ENCODE data around the gene DYNC2H1. TPM values are rescaled to one million over a fixed set of nuclear protein-coding genes. Genes with fewer than 3 reads are reported as not detected.

The DYNC2H1 gene
- polyA plus RNA-seq, 1 experiment, result 25.3 TPM

- POLR2A ChIA-PET, result no interaction called here
- H3K9me3 ChIP-seq (ENCODE audit: control insufficient read depth, insufficient read depth, low read length), result no peaks in the 10 kb centered on the region
- TF ChIP-seq, protein P1, sequence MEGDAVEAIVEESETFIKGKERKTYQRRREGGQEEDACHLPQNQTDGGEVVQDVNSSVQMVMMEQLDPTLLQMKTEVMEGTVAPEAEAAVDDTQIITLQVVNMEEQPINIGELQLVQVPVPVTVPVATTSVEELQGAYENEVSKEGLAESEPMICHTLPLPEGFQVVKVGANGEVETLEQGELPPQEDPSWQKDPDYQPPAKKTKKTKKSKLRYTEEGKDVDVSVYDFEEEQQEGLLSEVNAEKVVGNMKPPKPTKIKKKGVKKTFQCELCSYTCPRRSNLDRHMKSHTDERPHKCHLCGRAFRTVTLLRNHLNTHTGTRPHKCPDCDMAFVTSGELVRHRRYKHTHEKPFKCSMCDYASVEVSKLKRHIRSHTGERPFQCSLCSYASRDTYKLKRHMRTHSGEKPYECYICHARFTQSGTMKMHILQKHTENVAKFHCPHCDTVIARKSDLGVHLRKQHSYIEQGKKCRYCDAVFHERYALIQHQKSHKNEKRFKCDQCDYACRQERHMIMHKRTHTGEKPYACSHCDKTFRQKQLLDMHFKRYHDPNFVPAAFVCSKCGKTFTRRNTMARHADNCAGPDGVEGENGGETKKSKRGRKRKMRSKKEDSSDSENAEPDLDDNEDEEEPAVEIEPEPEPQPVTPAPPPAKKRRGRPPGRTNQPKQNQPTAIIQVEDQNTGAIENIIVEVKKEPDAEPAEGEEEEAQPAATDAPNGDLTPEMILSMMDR (IDR thresholded peaks at IDR 0.05; ENCODE audit: low read depth, low read length), result no peak
- no peak overlapping the region for H3K27ac ChIP-seq (ENCODE audit: low read depth, low read length)
- DNase-seq (ENCODE audit: low read depth, low spot score), result no peak
- H3K27me3 ChIP-seq (ENCODE audit: control insufficient read depth, insufficient read depth, low read length), result no peaks in the 10 kb centered on the region
- H3K4me3 ChIP-seq (ENCODE audit: low read depth, low read length), result no peak overlapping the region
- CTCF ChIA-PET, result no interaction called here
Measured at GRCh38 chr11:103164093-103164796, 55.0 kb downstream of the DYNC2H1 start.

GRCh38 chr11:103167166-103167565 is 57.9 kb downstream of the DYNC2H1 start:
- POLR2A ChIA-PET, result interaction anchor here (0.7 kb wide), 1 partner anchor 252 kb away, joined by 3 read pairs; no protein-coding TSS in a partner anchor
- Histone ChIP-seq H3K27ac (ENCODE audit: low read depth, low read length) (no peak overlapping the region), H3K4me3 (ENCODE audit: low read depth, low read length) (no peak overlapping the region), H3K27me3 (ENCODE audit: control insufficient read depth, insufficient read depth, low read length) (no peaks in the 10 kb centered on the region), H3K9me3 (ENCODE audit: control insufficient read depth, insufficient read depth, low read length) (no peaks in the 10 kb centered on the region)
- CTCF ChIA-PET, result no interaction called here
- TF ChIP-seq, protein P1 (IDR thresholded peaks at IDR 0.05; ENCODE audit: low read depth, low read length), result no peak
- no peak for DNase-seq (ENCODE audit: low read depth, low spot score)

DNA sequence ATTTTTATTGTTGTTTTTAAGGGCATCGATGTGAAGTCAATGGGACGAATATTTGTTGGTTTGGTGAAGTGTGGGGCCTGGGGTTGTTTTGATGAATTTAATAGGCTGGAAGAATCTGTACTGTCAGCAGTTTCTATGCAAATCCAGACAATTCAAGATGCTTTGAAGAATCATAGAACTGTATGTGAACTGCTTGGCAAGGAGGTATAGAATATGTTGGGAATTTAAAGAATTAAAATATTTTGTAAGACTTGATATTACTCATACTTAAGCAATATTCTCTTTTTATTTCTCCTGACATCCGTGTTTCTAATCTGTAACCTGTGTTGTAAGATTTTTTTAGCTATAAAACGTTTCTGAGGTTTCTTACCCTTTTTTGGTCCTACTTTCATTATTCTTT is 61.6 kb downstream of the DYNC2H1 start:
- TF ChIP-seq, protein P1 (IDR thresholded peaks at IDR 0.05; ENCODE audit: low read depth, low read length), result no peak
- POLR2A ChIA-PET, result no interaction called here
- peak; percentile 3 for DNase-seq (ENCODE audit: low read depth, low spot score)
- Histone ChIP-seq H3K27me3 (ENCODE audit: control insufficient read depth, insufficient read depth, low read length) (no peaks in the 10 kb centered on the region), H3K4me3 (ENCODE audit: low read depth, low read length) (no peak overlapping the region), H3K9me3 (ENCODE audit: control insufficient read depth, insufficient read depth, low read length) (no peaks in the 10 kb centered on the region), H3K27ac (ENCODE audit: low read depth, low read length) (no peak overlapping the region)
- CTCF ChIA-PET, result no interaction called here

GRCh38 chr11:103175461-103176129 is 66.4 kb downstream of the DYNC2H1 start:
- CTCF ChIA-PET, result no interaction called here
- TF ChIP-seq, protein P1 (IDR thresholded peaks at IDR 0.05; ENCODE audit: low read depth, low read length), result no peak
- POLR2A ChIA-PET, result no interaction called here
- DNase-seq (ENCODE audit: low read depth, low spot score), result no peak
- Histone ChIP-seq H3K4me3 (ENCODE audit: low read depth, low read length) (no peak overlapping the region), H3K27me3 (ENCODE audit: control insufficient read depth, insufficient read depth, low read length) (no peaks in the 10 kb centered on the region), H3K9me3 (ENCODE audit: control insufficient read depth, insufficient read depth, low read length) (no peaks in the 10 kb centered on the region), H3K27ac (ENCODE audit: low read depth, low read length) (no peak overlapping the region)

- no peak for DNase-seq (ENCODE audit: low read depth, low spot score)
- H3K9me3 ChIP-seq (ENCODE audit: control insufficient read depth, insufficient read depth, low read length), result no peaks in the 10 kb centered on the region
- H3K27ac ChIP-seq (ENCODE audit: low read depth, low read length), result no peak overlapping the region
- TF ChIP-seq, protein P1 (IDR thresholded peaks at IDR 0.05; ENCODE audit: low read depth, low read length), result no peak
- H3K4me3 ChIP-seq (ENCODE audit: low read depth, low read length), result no peak overlapping the region
- CTCF ChIA-PET, result interaction anchor here (1.1 kb wide), 1 partner anchor 417 kb away, joined by 3 read pairs; no protein-coding TSS in a partner anchor
- no peaks in the 10 kb centered on the region for H3K27me3 ChIP-seq (ENCODE audit: control insufficient read depth, insufficient read depth, low read length)
- POLR2A ChIA-PET, result no interaction called here
Measured at GRCh38 chr11:103183981-103184611, 74.9 kb downstream of the DYNC2H1 start.
